HEK293T (cell line): ENCODE measurements around the gene SNX24.

Experiments
- CTCF ChIA-PET: fragments of 350-600 bp; formaldehyde crosslinking; extraction: SDS; loops from one replicate; lab custom pipeline; 2021; ENCODE audit warnings: antibody characterized with exemption, inconsistent platforms; lab: Yijun Ruan, JAX
- POLR2A ChIA-PET: fragments of 350-600 bp; formaldehyde crosslinking; extraction: SDS; loops from one replicate; lab custom pipeline; 2020; ENCODE audit warnings: antibody characterized with exemption, inconsistent platforms; lab: Yijun Ruan, JAX
- DNase-seq: peaks from one replicate; pipeline ENCODE4 v3.0.0; 2012; ENCODE audit warnings: mixed read lengths; ENCODE audit errors: extremely low spot score
- ARNT ChIP-seq: fragments of 450-650 bp; IDR thresholded peaks from 2 replicates; pipeline ENCODE4 v1.6.1; 2017; ENCODE audit warnings: mild to moderate bottlenecking
- BHLHE40 ChIP-seq: fragments of 450-650 bp; IDR thresholded peaks from 2 replicates; pipeline ENCODE4 v1.6.1; 2016; ENCODE audit warnings: mild to moderate bottlenecking, moderate library complexity, borderline replicate concordance
- CTBP1 ChIP-seq: fragments of 450-650 bp; IDR thresholded peaks from 2 replicates; pipeline ENCODE4 v1.6.1; 2016; ENCODE audit warnings: borderline replicate concordance
- ELF4 ChIP-seq: fragments of 450-650 bp; IDR thresholded peaks from 2 replicates; pipeline ENCODE4 v1.6.1; 2017; ENCODE audit warnings: antibody characterized with exemption
- FOXA1 ChIP-seq: fragments of 450-650 bp; IDR thresholded peaks from 2 replicates; pipeline ENCODE4 v1.6.1; 2016; ENCODE audit warnings: mild to moderate bottlenecking
- FOXK2 ChIP-seq: fragments of 450-650 bp; IDR thresholded peaks from 2 replicates; pipeline ENCODE4 v1.6.1; 2016; ENCODE audit warnings: mild to moderate bottlenecking
- FOXM1 ChIP-seq: fragments of 450-650 bp; IDR thresholded peaks from 2 replicates; pipeline ENCODE4 v1.6.1; 2017; ENCODE audit warnings: mild to moderate bottlenecking, borderline replicate concordance
- HDGF ChIP-seq: fragments of 450-650 bp; IDR thresholded peaks from 2 replicates; pipeline ENCODE4 v1.6.1; 2017; ENCODE audit warnings: antibody characterized with exemption, borderline replicate concordance
- L3MBTL2 ChIP-seq: fragments of 450-650 bp; conservative IDR thresholded peaks from 2 replicates; pipeline ENCODE4 v1.6.1; 2016; ENCODE audit warnings: mild to moderate bottlenecking
- LEF1 ChIP-seq: fragments of 450-650 bp; IDR thresholded peaks from 2 replicates; pipeline ENCODE4 v1.6.1; 2017; ENCODE audit warnings: mild to moderate bottlenecking, borderline replicate concordance
- NFRKB ChIP-seq: fragments of 450-650 bp; IDR thresholded peaks from 2 replicates; pipeline ENCODE4 v1.6.1; 2016; ENCODE audit warnings: mild to moderate bottlenecking, moderate library complexity
- SP1 ChIP-seq: fragments of 450-650 bp; IDR thresholded peaks from 2 replicates; pipeline ENCODE4 v1.6.1; 2017
- SUZ12 ChIP-seq: fragments of 450-650 bp; IDR thresholded peaks from 2 replicates; pipeline ENCODE4 v1.6.1; 2016; ENCODE audit warnings: mild to moderate bottlenecking
- TARDBP ChIP-seq: fragments of 450-650 bp; IDR thresholded peaks from 2 replicates; pipeline ENCODE4 v1.6.1; 2016
- ZNF384 ChIP-seq: fragments of 450-650 bp; IDR thresholded peaks from 2 replicates; pipeline ENCODE4 v1.6.1; 2016
- TF ChIP-seq, protein P1 (sequence below): fragments of 450-650 bp; IDR thresholded peaks from 2 replicates; pipeline ENCODE4 v1.6.1; 2016

Gene SNX24

DNA sequence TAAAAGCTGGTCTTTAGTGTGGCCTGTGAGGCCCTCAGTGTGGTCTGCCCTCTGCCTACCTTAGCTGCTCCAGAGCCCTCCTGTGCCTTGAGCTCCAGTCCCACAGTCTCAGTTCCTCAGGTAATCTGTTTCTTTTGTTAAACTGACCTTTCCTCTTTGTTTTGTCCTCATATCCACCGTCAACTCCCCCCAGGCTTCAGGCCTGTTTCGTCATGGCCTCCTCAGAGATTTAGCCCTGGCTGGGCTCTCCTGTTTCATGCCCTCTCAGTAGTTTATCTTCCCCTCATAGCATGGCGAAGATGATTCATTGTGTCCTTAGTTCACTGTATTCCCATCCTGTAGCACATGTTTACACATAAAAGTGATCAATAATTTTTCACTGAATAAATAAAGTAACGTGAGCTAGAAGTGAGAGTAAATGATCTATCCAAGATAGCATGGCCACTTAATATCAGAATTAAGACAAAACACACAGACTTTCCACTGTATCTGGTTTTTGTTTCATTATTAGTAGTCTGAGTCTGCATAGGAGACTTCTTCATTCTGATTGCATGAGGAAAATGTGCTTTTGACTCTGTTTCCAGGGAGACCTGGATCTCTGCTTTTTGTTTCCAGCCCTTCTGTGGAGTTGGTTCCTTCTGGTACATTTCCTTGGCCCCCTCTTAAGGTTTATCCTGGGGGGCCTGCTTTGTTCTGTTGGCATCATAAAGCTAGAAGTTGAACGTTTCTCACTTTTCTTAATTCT lies 70.5 kb downstream of the SNX24 start:
- TF ChIP-seq, protein P1, sequence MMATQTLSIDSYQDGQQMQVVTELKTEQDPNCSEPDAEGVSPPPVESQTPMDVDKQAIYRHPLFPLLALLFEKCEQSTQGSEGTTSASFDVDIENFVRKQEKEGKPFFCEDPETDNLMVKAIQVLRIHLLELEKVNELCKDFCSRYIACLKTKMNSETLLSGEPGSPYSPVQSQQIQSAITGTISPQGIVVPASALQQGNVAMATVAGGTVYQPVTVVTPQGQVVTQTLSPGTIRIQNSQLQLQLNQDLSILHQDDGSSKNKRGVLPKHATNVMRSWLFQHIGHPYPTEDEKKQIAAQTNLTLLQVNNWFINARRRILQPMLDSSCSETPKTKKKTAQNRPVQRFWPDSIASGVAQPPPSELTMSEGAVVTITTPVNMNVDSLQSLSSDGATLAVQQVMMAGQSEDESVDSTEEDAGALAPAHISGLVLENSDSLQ: no peak
- TF ChIP-seq FOXM1 (no peak), ARNT (no peak), SP1 (no peak), CTBP1 (no peak), L3MBTL2 (no peak), FOXK2 (no peak), NFRKB (no peak), LEF1 (no peak), ELF4 (no peak), HDGF (no peak), FOXA1 (no peak), ZNF384 (no peak), SUZ12 (no peak)
- DNase-seq: no peak
- POLR2A ChIA-PET: interaction anchor here (0.6 kb wide), 1 partner anchor 72 kb away, joined by 4 read pairs; no protein-coding TSS in a partner anchor
- CTCF ChIA-PET: interaction anchor here (0.9 kb wide), 1 partner anchor 71 kb away, joined by 3 read pairs; no protein-coding TSS in a partner anchor

DNA sequence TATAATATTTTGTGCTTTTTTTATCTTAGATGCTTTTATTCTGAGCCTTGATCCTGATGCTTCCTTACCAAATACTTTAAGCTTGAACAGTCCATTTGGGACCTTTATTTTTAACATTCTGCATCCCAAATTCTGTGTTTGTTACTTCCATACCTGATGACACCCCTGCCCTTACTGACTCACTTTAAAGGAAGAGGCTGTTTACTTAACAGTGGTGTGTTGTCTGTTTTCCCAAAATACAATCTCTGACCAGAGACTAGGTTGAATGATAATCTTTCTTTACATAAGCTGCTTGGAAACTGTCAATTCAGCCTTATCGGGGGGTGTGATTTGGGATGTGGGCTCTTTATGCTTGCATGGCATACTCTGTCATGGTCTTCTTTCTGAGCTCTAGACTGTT lies 71.1 kb downstream of the SNX24 start:
- POLR2A ChIA-PET: interaction anchor here (0.6 kb wide), 1 partner anchor 72 kb away, joined by 4 read pairs; no protein-coding TSS in a partner anchor
- DNase-seq: no peak
- CTCF ChIA-PET: interaction anchor here (0.9 kb wide), 1 partner anchor 72 kb away, joined by 3 read pairs; no protein-coding TSS in a partner anchor
- TF ChIP-seq HDGF (no peak), CTBP1 (no peak), LEF1 (no peak), ELF4 (no peak), ARNT (no peak), ZNF384 (no peak), FOXM1 (no peak), NFRKB (no peak), TARDBP (no peak), FOXK2 (no peak), BHLHE40 (no peak), FOXA1 (no peak), SP1 (no peak), SUZ12 (no peak)
- TF ChIP-seq, protein P1: no peak

DNA sequence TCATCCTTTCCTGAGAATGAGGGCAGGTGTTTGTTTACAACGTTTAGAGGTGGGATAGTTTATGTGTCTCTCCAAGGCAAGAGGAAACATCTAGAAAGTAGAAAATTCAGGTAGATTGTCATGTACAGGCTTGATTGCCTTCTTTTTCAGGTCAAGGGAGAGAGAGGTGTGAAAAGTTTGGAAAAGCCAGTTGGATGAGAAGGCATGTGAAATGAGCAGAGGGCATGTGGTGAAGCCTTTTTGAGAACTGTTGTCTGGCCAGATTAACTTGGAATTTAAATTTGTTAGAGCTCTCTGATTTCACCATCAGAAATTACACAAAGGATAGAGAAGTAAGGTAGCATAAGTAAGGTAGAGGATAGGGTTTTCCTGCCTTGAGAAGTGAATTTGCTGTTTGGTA lies 74.6 kb downstream of the SNX24 start:
- TF ChIP-seq BHLHE40 (no peak), SP1 (no peak), FOXK2 (no peak), CTBP1 (no peak), HDGF (no peak), ARNT (no peak), NFRKB (no peak), FOXA1 (no peak), ELF4 (no peak), TARDBP (no peak), L3MBTL2 (no peak), SUZ12 (no peak), LEF1 (no peak), ZNF384 (no peak), FOXM1 (no peak)
- TF ChIP-seq, protein P1: no peak
- no peak for DNase-seq
- CTCF ChIA-PET: no interaction called here
- POLR2A ChIA-PET: no interaction called here

DNA sequence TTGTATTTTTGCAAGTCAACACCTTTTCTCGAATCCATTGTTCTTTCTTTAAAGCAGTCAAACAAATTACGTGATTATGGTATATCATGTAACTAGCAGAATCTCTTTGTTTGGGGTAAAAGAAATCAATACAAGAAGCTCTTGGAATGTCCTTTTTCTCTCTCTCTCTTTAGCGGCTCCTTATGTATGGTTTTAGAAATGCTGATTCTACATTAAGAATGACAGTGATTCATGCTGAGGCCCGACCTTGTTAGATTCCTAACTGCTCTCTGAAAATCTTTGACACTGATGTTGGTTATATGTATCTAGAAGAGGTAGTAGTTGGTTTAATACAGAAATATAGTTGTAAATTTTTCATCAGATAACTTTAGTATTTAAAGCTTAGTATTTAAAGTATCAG lies 76.4 kb downstream of the SNX24 start:
- TF ChIP-seq ARNT (no peak), NFRKB (no peak), CTBP1 (no peak), FOXK2 (no peak), FOXA1 (no peak), ZNF384 (no peak), SP1 (no peak), FOXM1 (no peak), BHLHE40 (no peak), SUZ12 (no peak)
- CTCF ChIA-PET: no interaction called here
- no peak for DNase-seq
- POLR2A ChIA-PET: no interaction called here

DNA sequence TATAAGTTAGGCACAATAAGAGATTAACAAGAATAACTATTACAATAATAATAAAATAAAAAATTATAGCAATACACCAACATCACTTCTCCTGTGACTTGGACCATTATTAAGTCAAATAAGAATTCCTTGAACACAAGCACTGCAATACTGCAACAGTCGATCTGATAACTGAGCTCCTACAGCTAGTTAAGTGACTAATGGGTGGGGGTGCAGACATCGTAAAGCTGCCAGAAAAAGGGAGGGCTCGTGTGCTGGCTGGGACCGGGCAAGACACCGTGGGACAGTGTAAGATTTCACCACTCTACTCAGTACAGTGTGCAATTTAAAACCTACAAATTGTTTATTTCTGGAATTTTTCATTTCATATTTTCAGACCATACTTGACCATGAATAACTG lies 78.8 kb downstream of the SNX24 start:
- POLR2A ChIA-PET: no interaction called here
- DNase-seq: peak; percentile 41
- CTCF ChIA-PET: no interaction called here
- TF ChIP-seq FOXK2 (no peak), ARNT (no peak), L3MBTL2 (no peak), FOXM1 (no peak), HDGF (no peak), BHLHE40 (no peak), CTBP1 (no peak), LEF1 (no peak), SP1 (no peak), NFRKB (no peak), TARDBP (no peak), FOXA1 (no peak)
- TF ChIP-seq, protein P1: no peak
